GM21381 (cell line): ENCODE results near the gene ARHGAP24.
A peak's percentile ranks its signal among the peaks of the same experiment; 100 is the strongest.

Experiments used
- ATAC-seq: cut with Tn5 transposase; IDR thresholded peaks from one replicate; pipeline ENCODE4 v1.9.1; 2021; ENCODE audit warnings: mild to moderate bottlenecking, moderate library complexity; ENCODE audit not compliant: unreplicated experiment

ARHGAP24 gene

GRCh38 chr4:85684676-85685075 lies 209.7 kb downstream of the ARHGAP24 start:
- no peak for ATAC-seq

- ATAC-seq: no peak
These were observed 211.4 kb downstream of the ARHGAP24 start for GRCh38 chr4:85686398-85686797.

GRCh38 chr4:85688055-85688740 lies 213.2 kb downstream of the ARHGAP24 start:
- no peak for ATAC-seq

- ATAC-seq: no peak
These were observed 221.7 kb downstream of the ARHGAP24 start for GRCh38 chr4:85696661-85697060.

- ATAC-seq: no peak
These were observed 222.9 kb downstream of the ARHGAP24 start for GRCh38 chr4:85697854-85698253.

- ATAC-seq: no peak
These were observed 225.4 kb downstream of the ARHGAP24 start for GRCh38 chr4:85700362-85700761.

- peak; percentile 99 for ATAC-seq
These were observed 226.9 kb downstream of the ARHGAP24 start for GRCh38 chr4:85701861-85702321.

- ATAC-seq: no peak
These were observed 228.1 kb downstream of the ARHGAP24 start for GRCh38 chr4:85703096-85703495.

- ATAC-seq: peak; percentile 80
These were observed 232.7 kb downstream of the ARHGAP24 start for GRCh38 chr4:85707611-85708010.

- ATAC-seq: no peak
These were observed 233.5 kb downstream of the ARHGAP24 start for GRCh38 chr4:85708468-85708867.

- ATAC-seq: no peak
These were observed 238.1 kb downstream of the ARHGAP24 start for GRCh38 chr4:85713005-85713404.

GRCh38 chr4:85715991-85716737 lies 241.2 kb downstream of the ARHGAP24 start:
- no peak for ATAC-seq

GRCh38 chr4:85717351-85717750 lies 242.4 kb downstream of the ARHGAP24 start:
- ATAC-seq: no peak

- ATAC-seq: no peak
These were observed 242.9 kb downstream of the ARHGAP24 start for GRCh38 chr4:85717847-85718246.

- no peak for ATAC-seq
These were observed 245.8 kb downstream of the ARHGAP24 start for GRCh38 chr4:85720735-85721134.

- no peak for ATAC-seq
These were observed 247.5 kb downstream of the ARHGAP24 start for GRCh38 chr4:85722401-85722800.

GRCh38 chr4:85722807-85723206 lies 247.9 kb downstream of the ARHGAP24 start:
- ATAC-seq: no peak

GRCh38 chr4:85724791-85725563 lies 250.0 kb downstream of the ARHGAP24 start:
- peak; percentile 54 for ATAC-seq

GRCh38 chr4:85725721-85726170 lies 250.8 kb downstream of the ARHGAP24 start:
- peak; percentile 79 for ATAC-seq

- no peak for ATAC-seq
These were observed 251.6 kb downstream of the ARHGAP24 start for GRCh38 chr4:85726555-85726954.

GRCh38 chr4:85728464-85728863 lies 253.5 kb downstream of the ARHGAP24 start:
- no peak for ATAC-seq
